GM23248 (cell line): ENCODE data around the gene PRRT2.

Source experiments
- EZH2 ChIP-seq: fragments of 200-600 bp; sonication (generic); IDR thresholded peaks from 2 replicates; pipeline ENCODE4 v1.6.1; 2018; ENCODE audit warnings: antibody characterized with exemption, mild to moderate bottlenecking; ENCODE audit not compliant: insufficient read depth, poor library complexity, severe bottlenecking
- EZH2phosphoT487 ChIP-seq: fragments of 200-600 bp; sonication (generic); IDR thresholded peaks from 2 replicates; pipeline ENCODE4 v1.6.1; 2018; ENCODE audit warnings: antibody characterized with exemption, moderate library complexity, mild to moderate bottlenecking, low read depth; ENCODE audit not compliant: insufficient read depth

DNA sequence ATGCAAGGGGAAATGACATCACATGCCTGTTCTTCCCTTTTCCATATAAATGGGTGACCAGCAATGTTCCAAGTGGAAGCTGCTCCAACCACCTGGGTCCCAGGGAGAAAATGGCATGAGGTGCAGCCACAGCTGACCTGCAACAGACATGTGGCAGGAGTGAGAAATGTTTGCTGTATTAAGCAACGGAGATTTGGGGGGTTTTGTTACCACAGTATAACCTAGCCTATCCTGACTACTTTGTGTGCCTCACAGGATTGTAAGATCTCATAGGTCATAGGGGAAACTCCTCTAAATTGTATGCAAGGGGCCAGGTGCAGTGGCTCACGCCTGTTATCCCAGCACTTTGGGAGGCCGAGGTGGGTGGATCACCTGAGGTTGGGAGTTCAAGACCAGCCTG, 39.0 kb downstream of the PRRT2 start:
- no peak for TF ChIP-seq EZH2
- no peak for TF ChIP-seq EZH2phosphoT487
